GM18867 (cell line): ENCODE measurements around the gene GLTP.
"Not testable (repeated sequence)": the region's sequence is repeated elsewhere in the genome, so short reads cannot be mapped to it uniquely, and the experiment has no call there.

Experiments used
- ATAC-seq: cut with Tn5 transposase; IDR thresholded peaks from one replicate; pipeline ENCODE4 v1.9.1; 2021; ENCODE audit warnings: mild to moderate bottlenecking, moderate library complexity; ENCODE audit not compliant: unreplicated experiment

The GLTP gene

GRCh38 chr12:109878749-109879148 lies 1.6 kb downstream of the GLTP start:
- no peak for ATAC-seq

DNA sequence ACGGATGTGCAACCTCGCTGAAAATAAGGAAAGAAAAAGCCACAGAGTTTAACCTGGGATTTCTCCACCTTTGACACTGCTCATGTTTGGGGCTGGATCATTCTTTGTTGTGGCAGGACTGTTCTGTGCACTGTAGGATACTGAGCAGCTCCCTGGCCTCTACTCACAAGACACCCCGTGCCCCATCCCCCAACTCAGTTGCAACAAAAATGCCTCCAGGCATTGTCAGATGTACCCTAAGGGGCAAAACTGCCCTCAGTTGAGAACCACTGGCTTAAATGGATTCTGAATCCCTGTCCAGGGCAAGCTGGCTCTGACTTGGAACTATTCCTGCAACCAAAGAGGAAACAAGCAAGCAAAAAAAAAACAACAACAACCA lies 2.1 kb downstream of the GLTP start:
- no peak for ATAC-seq

DNA sequence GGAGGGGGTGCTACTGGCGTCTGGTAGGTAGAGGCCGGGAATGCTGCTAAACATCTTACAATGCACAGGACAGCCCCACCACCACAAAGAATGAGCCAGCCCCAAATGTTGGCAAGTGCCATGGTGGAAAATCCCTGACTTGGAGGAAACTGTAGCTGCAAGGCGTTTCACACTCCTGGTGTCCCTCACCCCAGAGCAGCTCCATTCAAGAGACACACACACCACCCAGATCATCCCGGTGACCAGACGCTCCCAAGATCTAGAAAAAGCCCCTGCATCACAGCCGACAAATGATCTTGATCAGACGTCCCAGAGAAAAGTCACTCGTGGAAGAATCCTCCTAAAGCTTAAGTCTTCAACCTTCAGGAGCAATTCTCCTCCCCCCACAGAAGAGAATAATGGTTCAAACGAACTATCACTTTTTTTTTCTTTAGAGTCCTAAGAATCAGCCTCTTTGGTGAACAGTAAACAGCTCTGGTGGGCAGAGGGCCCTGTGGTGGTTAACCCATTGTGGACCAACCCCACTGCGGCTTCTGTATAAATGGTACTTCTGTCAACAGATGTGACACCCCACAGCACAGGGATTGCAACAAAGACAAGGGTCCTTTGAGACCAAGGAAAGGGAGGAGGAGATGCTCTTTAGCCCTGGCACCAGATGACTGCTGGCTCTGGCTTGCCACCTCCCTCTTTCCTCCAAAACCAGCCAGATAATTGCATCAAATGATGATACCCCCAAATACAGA lies 2.7 kb downstream of the GLTP start:
- no peak for ATAC-seq

DNA sequence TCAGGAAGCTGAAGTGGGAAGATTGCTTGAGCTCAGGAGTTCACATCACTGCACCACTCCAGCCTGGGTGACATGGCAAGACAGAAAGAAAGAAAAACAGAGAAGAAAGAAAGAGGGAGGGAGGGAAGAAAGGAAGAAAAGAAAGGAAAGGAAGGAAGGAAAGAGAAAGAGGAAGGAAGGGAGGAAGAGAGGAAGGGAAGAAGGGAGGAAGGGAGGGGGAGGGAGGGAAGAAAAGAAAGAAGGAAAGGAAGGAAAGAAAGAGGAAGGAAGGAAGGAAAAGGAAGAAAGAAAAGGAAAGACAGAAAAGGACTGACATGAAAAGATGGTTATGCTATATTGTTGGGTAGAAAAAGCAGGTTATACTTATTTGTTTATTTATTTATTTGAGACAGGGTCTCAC lies 3.9 kb downstream of the GLTP start:
- ATAC-seq = no peak

DNA sequence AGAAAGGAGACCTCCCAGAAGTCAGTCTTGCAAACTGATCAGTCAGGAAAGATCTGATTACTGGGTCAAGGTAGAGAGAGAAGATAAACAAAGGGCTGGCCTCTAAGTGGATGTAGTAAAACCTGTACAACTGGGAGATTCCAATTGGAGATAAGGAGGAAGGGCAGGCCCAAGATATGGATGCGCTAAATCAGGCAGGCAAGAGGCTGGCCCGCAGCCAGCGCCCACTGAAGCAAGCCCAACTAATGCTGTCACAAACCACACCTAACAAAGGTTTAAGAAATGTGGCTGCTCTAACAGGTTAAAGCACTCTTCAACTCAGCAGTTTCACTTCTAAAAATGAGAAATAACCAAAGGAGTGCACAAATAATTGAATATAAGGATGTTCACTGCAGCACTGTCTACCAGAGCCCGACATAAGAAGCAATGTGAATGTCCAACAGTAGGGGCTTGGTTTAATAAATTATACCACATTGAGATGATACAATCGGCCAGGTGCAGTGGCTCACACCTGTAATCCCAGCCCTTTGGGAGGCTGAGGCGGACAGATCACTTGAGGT lies 4.7 kb downstream of the GLTP start:
- ATAC-seq = no peak

DNA sequence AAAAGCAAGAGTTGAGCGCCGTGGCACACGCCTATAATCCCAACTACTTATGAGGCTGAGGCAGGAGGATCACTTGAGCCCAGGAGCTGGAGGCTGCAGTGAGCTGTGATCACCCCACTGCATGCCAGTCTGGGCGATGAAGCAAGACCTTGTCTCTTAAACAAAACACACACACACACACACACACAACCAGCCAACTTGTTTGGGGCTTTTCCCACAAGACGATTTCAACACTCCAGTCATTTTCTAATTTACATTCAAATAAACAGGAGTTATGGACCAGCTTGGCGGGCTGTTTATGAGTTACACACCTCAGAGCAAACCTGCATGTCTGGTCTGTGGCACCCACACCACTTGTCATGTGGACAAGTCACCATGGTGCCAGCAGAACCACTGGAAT lies 6.7 kb downstream of the GLTP start:
- no peak for ATAC-seq

DNA sequence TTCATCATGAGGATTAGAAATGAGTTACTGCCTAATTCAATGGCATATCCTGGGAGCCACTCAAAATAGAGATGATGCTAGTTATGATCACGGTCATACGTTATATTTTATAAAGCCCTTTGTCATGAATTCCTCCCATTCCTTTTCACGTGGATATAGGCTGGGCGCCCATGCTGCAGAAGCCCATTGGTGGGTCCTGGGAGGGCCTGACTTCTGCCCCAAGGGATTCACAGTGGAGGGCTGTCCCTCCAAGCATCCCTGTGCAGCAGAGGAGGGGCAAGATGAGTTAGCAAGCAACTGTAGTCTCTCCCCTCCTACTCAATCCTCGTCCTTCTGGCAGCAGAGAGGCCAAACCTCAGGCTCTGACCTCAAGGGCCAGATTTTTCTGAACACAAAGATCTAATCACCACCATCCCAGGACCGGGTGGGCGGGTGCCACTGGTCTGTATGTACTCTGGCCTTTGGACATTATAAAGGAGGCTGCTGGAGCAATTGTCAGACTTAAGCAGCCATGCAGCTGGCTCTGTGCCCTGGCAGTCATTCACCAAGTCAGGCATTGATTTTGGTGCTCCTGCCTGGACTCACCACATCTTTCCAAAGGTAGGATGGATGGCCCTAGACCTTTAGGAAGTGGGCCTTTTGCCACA lies 8.6 kb downstream of the GLTP start:
- ATAC-seq = no peak

DNA sequence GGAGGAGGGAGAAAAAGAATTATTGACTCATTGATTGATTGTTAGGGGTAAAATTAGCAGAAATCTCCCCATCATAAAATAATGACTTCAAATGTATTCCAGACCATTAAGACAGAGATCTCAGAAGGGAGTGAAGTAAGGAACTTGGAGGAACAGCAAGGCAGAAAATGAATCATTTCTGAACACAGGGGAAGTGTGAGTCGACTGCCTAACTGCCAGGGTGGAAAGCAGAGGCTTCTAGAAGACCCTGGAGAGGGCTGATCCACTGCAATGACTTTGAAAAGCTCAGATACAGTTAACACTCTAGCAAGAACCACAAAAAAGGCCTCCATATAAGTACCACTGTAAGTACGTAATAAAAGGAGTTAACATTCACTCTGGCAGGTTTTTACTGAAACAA lies 9.7 kb downstream of the GLTP start:
- ATAC-seq = no peak

DNA sequence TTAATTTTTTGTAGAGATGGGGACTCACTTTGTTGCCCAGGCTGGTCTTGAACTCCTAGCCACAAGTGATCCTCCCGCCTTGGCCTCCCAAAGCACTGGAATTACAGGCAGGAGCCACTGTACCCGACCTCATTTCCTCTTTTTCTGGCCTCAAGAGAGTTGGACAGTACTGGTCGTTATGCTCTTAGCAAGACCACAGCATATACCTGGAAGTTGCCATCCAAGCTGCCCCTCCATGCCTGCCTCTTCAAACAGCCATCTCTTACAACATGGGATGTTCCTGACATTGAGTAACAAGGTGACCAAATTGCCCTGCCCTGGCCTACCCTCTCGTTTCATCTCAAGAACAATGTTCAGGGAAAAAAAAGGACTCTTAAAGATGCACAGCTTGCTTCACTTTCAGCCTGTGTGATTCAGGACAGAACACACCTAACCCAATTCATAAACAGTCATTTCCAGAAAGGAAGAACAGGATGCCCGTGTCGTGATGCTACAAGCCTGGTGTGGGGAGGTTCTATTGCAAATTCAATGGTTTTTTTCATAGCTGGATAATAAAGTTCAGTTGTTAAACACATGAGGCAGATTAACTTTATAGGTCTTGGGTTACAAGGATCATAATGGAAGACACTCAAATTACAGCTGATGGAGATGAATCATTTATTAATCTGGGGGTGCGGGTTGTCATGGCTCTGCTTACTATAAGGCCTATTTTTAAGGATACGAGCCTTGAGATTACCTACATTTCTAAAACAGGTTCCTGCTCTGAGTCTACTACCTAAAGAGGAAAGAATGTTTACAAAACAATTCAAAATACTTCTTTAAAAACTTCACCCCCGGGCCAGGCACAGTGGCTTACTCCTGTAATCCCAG lies 11.9 kb downstream of the GLTP start:
- no peak for ATAC-seq

DNA sequence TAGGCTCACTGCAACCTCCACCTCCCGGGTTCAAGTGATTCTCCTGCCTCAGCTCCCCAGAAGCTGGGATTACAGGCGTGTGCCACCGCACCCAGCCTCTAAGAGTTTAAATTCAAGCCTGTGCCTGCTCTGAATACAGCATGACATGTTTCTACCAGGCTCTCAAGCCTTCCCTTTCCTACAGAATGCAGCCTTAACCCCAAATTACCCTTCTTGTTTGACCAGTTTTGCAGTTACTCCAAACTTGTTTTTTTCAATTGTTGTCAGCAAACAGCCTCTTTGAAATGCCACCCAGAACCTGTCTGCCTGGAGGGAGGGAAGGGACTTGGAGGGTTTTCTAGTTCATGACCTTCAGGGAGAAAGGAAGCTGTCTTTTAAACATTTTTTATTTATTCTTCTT lies 15.4 kb downstream of the GLTP start:
- no peak for ATAC-seq

GRCh38 chr12:109863847-109864712 lies 16.3 kb downstream of the GLTP start:
- ATAC-seq = no peak

- ATAC-seq = not testable (repeated sequence)
These were observed 17.9 kb downstream of the GLTP start for GRCh38 chr12:109862491-109862890.

GRCh38 chr12:109861689-109862314 lies 18.5 kb downstream of the GLTP start:
- ATAC-seq = no peak

- ATAC-seq = no peak
These were observed 19.4 kb downstream of the GLTP start for GRCh38 chr12:109860977-109861376.

GRCh38 chr12:109858764-109859163 lies 21.6 kb downstream of the GLTP start:
- ATAC-seq = no peak

- no peak for ATAC-seq
These were observed 22.6 kb downstream of the GLTP start for GRCh38 chr12:109857715-109858114.

DNA sequence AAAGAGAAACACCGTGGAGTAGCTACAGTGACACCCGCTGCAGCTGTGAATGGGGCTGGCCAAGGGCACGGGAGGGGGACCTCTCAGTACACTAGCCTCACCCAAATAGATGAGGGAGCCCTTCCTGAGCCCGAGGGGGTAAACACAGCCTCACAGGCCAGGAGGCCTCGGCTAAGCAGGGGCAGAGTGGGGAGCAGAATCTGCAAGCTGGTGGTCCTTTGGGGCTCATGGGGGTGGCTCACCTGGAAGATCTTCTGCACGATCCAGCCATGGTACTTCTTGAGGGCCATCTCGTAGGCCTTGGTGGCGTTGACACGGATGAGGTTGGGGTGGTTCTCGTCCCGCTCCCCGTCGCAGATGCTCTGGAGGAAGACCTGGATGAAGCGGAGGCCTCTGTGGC lies 25.0 kb downstream of the GLTP start:
- ATAC-seq = no peak

GRCh38 chr12:109850518-109850917 lies 29.8 kb downstream of the GLTP start:
- ATAC-seq = not testable (repeated sequence)

GRCh38 chr12:109847142-109847735 lies 33.1 kb downstream of the GLTP start:
- ATAC-seq = no peak

GRCh38 chr12:109845824-109846205 lies 34.5 kb downstream of the GLTP start:
- no peak for ATAC-seq
